Adrenal gland (tissue), 5 donors: ENCODE measurements around the gene PHGDH.
"Not testable (repeated sequence)": the region's sequence is repeated elsewhere in the genome, so short reads cannot be mapped to it uniquely, and the experiment has no call there.

Source experiments
- CTCF ChIP-seq, 6 experiments: fragments of 450-650 bp in 4 of 6; fragments of 200-600 bp in 2 of 6; sonication (generic) in 1 of 6; IDR thresholded peaks; 1 replicate in 5 of 6; 2 replicates in 1 of 6; pipeline versions ENCODE4 v1.5.1 to v1.8.0; 2016 to 2021; ENCODE audit warnings: antibody characterized with exemption in 6 of 6, mild to moderate bottlenecking in 2 of 6, moderate library complexity in 1 of 6
- POLR2A ChIP-seq, 2 donors: fragments of 450-650 bp; IDR thresholded peaks; one replicate each; pipeline ENCODE4 v1.6.1; 2017; ENCODE audit warnings: antibody characterized with exemption in 2 of 2, mild to moderate bottlenecking in 2 of 2, moderate library complexity in 1 of 2
- donor health status: DM: no; HTN: no; CAD: no.

DNA sequence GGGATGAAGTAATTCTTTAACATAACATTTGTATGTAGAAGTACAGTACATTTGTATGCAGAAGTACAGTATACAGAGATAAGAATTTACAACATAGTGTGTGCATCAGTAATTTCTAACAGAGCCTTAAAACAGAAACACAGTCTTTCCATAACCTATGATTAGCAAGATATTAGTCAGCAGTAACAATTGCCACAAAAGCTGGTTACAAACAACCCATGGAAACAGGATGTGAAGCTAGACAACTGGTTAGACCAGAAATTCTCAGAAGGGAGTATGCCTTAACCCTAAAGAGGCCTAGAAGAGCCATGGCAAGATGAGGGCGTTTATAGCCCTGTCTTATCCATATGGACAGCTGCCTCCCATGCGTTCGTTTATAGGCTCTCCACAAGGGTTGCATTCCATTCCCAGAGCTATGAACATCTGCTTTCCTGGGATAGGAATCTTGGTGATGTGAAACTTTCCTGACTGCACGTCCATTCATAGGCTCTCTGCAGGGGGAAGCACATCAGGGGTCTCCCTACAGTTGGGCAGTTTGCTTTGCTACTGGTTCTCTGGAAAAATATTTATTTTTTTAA, 74.8 kb downstream of the PHGDH start:
- TF ChIP-seq CTCF, POLR2A (IDR thresholded peaks at IDR 0.05): not testable (repeated sequence)
